AG04449 (cell line): ENCODE results near the gene COMTD1.
A peak's percentile ranks its signal among the peaks of the same experiment; 100 is the strongest.
"Not testable (repeated sequence)": the region's sequence is repeated elsewhere in the genome, so short reads cannot be mapped to it uniquely, and the experiment has no call there.

ENCODE experiments used
- CTCF ChIA-PET: fragments of 350-600 bp; formaldehyde crosslinking; extraction: SDS; loops from one replicate; lab custom pipeline; 2021; ENCODE audit warnings: antibody characterized with exemption; lab: Yijun Ruan, JAX
- POLR2A ChIA-PET: fragments of 400-600, 350-600 bp; formaldehyde crosslinking; extraction: SDS; loops from one replicate; lab custom pipeline; 2020; ENCODE audit warnings: antibody characterized with exemption, inconsistent platforms; lab: Yijun Ruan, JAX
- DNase-seq: peaks from one replicate; pipeline ENCODE4 v3.0.0-alpha.2; 2010; ENCODE audit warnings: low read depth, low spot score
- H3K4me3 ChIP-seq: 2 replicates; pipeline ENCODE4 v1.5.1; 2011; ENCODE audit warnings: low read depth, mild to moderate bottlenecking, control low read depth, low read length
- CTCF ChIP-seq: IDR thresholded peaks from one replicate; pipeline ENCODE4 v1.5.1; 2011; ENCODE audit warnings: mild to moderate bottlenecking, moderate library complexity, low read length, control low read depth, inconsistent platforms; ENCODE audit not compliant: insufficient read depth; ENCODE audit errors: missing control alignments

COMTD1 gene

GRCh38 chr10:75195035-75195763, 40.6 kb downstream of the COMTD1 start:
- DNase-seq: peak; percentile 76
- ChIA-PET CTCF (interaction anchor here (1.0 to 3.9 kb wide), 5 partner anchors 10 to 40 kb away, joined by 3 to 28 read pairs (median 4); partner anchors contain the start of gene COMTD1), POLR2A (interaction anchor here (0.8 to 1.4 kb wide), 2 partner anchors 9 to 40 kb away, joined by 3 to 4 read pairs; no protein-coding TSS in a partner anchor)
- no peak for TF ChIP-seq CTCF
- no peak overlapping the region for H3K4me3 ChIP-seq

- not testable (repeated sequence) for H3K4me3 ChIP-seq, DNase-seq
- POLR2A ChIA-PET: interaction anchor here (0.8 to 1.4 kb wide), 2 partner anchors 10 to 40 kb away, joined by 3 to 4 read pairs; no protein-coding TSS in a partner anchor
- CTCF ChIA-PET: interaction anchor here (0.7 to 3.9 kb wide), 5 partner anchors 12 to 41 kb away, joined by 3 to 28 read pairs (median 3); partner anchors contain the start of gene COMTD1
Measured at GRCh38 chr10:75194625-75195024, 41.1 kb downstream of the COMTD1 start.

GRCh38 chr10:75191821-75192568, 43.8 kb downstream of the COMTD1 start:
- peak; percentile 78 for DNase-seq
- ChIA-PET POLR2A (no interaction called here), CTCF (interaction anchor here (16.5 kb wide), 1 partner anchor 41 kb away, joined by 302 read pairs; the partner anchor contains the start of gene COMTD1)
- TF ChIP-seq CTCF: no peak
- no peak overlapping the region for H3K4me3 ChIP-seq

- no peak overlapping the region for H3K4me3 ChIP-seq
- TF ChIP-seq CTCF: no peak
- POLR2A ChIA-PET: no interaction called here
- no peak for DNase-seq
- CTCF ChIA-PET: interaction anchor here (0.9 to 16.5 kb wide), 5 partner anchors 10 to 44 kb away, joined by 3 to 302 read pairs (median 42); partner anchors contain the start of gene COMTD1
Measured at GRCh38 chr10:75189266-75190096, 46.3 kb downstream of the COMTD1 start.

GRCh38 chr10:75188522-75188921, 47.2 kb downstream of the COMTD1 start:
- ChIA-PET CTCF (interaction anchor here (0.7 to 16.5 kb wide), 20 partner anchors 10 to 945 kb away, joined by 3 to 302 read pairs (median 4); partner anchors contain the start of gene COMTD1), POLR2A (interaction anchor here (1.2 to 2.0 kb wide), 2 partner anchors 21 to 46 kb away, joined by 4 to 5 read pairs; no protein-coding TSS in a partner anchor)
- not testable (repeated sequence) for H3K4me3 ChIP-seq, DNase-seq

GRCh38 chr10:75187961-75188426, 47.8 kb downstream of the COMTD1 start:
- H3K4me3 ChIP-seq: no peak overlapping the region
- DNase-seq: no peak
- TF ChIP-seq CTCF: peak; percentile 68
- ChIA-PET POLR2A (interaction anchor here (1.2 to 2.0 kb wide), 2 partner anchors 22 to 47 kb away, joined by 4 to 5 read pairs; no protein-coding TSS in a partner anchor), CTCF (interaction anchor here (0.7 to 16.5 kb wide), 20 partner anchors 9 to 944 kb away, joined by 3 to 302 read pairs (median 4); partner anchors contain the start of gene COMTD1)
